Measurements from ENCODE around the gene SIGMAR1. TPM values are rescaled to one million over a fixed set of nuclear protein-coding genes. Genes with fewer than 3 reads are reported as not detected.
A peak's percentile ranks its signal among the peaks of the same experiment; 100 is the strongest.

Gene SIGMAR1
- total and polyA plus RNA-seq, 12 donors, result 15.8 to 54.0 (median 23.2) TPM

DNA sequence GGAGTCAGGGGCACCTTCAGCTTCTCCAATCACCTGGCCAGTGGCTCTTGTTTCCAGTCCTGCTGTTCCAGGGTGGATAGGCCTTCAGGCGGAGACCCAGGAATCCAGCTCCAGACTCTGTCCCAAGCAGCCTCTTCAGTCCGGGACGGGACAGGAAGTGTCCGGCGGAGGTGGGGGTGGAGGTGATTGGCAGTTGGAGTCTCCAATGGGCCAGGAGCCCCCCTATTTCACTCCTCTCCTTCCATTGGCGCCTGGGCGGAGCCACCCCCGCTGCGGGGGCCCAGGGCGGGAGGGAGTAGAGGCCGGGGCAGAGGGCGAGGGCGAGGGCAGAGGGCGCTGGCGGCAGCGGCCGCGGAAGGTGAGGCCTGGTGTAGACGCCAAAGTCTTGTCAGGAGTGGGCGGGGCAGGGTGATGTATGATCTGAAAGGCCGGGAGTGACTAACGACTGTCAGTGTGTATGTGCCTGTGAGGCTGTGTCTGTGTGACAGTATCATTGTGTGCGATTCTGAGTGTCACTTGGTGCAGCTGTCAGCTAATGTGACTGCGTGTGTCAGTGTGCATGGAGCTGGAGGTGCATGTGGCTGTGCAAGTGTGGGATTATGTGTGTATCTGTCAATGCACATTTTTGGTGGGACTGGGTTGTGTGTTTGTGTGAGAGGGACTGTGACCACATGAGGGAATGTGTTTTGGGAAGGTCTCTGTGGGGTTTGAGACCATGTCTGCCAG is 14.5 kb upstream of the SIGMAR1 start, which contains the start of gene IL11RA:
TSS of gene IL11RA (plus strand) at position 310 of the 726 bp plus-strand sequence. CDS start 3,033 bp downstream, outside the sequence.
- WGBS, 2 donors, result 2 to 4% methylated on average over 21 to 24 of the region's 24 CpGs
- Histone ChIP-seq H3K27ac (peak within 1 kb of the TSS; percentile 18 to 93 (median 82)), H3K36me3 (peaks cover 0 to 36% (median 13%) of the 10 kb centered on the region in 9 donors), H3K9me3 (no peaks in the 10 kb centered on the region), H3K27me3 (no peaks in the 10 kb centered on the region), H3K4me3 (peak within 1 kb of the TSS in 9 of 10 donors; percentile 30 to 66 (median 55)), H3K4me1 (peaks cover 17 to 78% (median 59%) of the 10 kb centered on the region in 9 donors)
- intact Hi-C loops (cut with DNase I), result no loop called here
- peak in 1 of 9 donors; percentile 19 for TF ChIP-seq CTCF (IDR thresholded peaks at IDR 0.05)
- ATAC-seq (peak; percentile 77 to 89 (median 84)), DNase-seq (peak; percentile 91 to 95)

GRCh38 chr9:34651321-34651720 is 13.7 kb upstream of the SIGMAR1 start:
- H3K27me3 ChIP-seq, result no peaks in the 10 kb centered on the region
- peaks cover 0 to 31% (median 13%) of the 10 kb centered on the region in 9 donors for H3K36me3 ChIP-seq
- H3K4me3 ChIP-seq, result peak overlapping the region in 9 of 10 donors; percentile 30 to 66 (median 55)
- intact Hi-C loops (cut with DNase I), result no loop called here
- ATAC-seq (no peak), DNase-seq (no peak)
- H3K9me3 ChIP-seq, result no peaks in the 10 kb centered on the region
- 29 to 32% methylated on average over 4 of the region's 4 CpGs for WGBS, 2 donors
- peaks cover 18 to 76% (median 63%) of the 10 kb centered on the region in 9 donors for H3K4me1 ChIP-seq
- no peak for TF ChIP-seq CTCF (IDR thresholded peaks at IDR 0.05)
- peak overlapping the region; percentile 18 to 93 (median 82) for H3K27ac ChIP-seq

GRCh38 chr9:34650816-34651215 is 13.2 kb upstream of the SIGMAR1 start:
- H3K36me3 ChIP-seq, result peaks cover 0 to 31% (median 13%) of the 10 kb centered on the region in 9 donors
- H3K9me3 ChIP-seq, result no peaks in the 10 kb centered on the region
- no peaks in the 10 kb centered on the region for H3K27me3 ChIP-seq
- DNase-seq, result no peak
- H3K27ac ChIP-seq, result peak overlapping the region in 6 of 10 donors; percentile 76 to 93 (median 86)
- no peak for TF ChIP-seq CTCF (IDR thresholded peaks at IDR 0.05)
- H3K4me1 ChIP-seq, result peaks cover 21 to 76% (median 67%) of the 10 kb centered on the region in 9 donors
- ATAC-seq, result no peak
- WGBS, 2 donors, result 50 to 60% methylated on average over 5 of the region's 5 CpGs
- intact Hi-C loops (cut with DNase I), result no loop called here
- H3K4me3 ChIP-seq, result no peak overlapping the region

- DNase-seq (no peak), ATAC-seq (no peak)
- TF ChIP-seq CTCF (IDR thresholded peaks at IDR 0.05), result no peak
- Histone ChIP-seq H3K4me3 (no peak overlapping the region), H3K4me1 (peaks cover 13 to 56% (median 49%) of the 10 kb centered on the region in 9 donors), H3K9me3 (no peaks in the 10 kb centered on the region), H3K27ac (no peak overlapping the region), H3K36me3 (peaks cover 0 to 31% (median 13%) of the 10 kb centered on the region in 9 donors), H3K27me3 (no peaks in the 10 kb centered on the region)
- intact Hi-C loops (cut with DNase I), result loop anchor here in 1 of 10 donors (2.0 kb wide), 1 partner anchor 16 kb away; no protein-coding TSS in a partner anchor
- 88 to 92% methylated on average over 8 of the region's 8 CpGs for WGBS, 2 donors
Measured at GRCh38 chr9:34648673-34649072, 11.1 kb upstream of the SIGMAR1 start.
